ENCODE data around the gene MSANTD3. TPM values are rescaled to one million over a fixed set of nuclear protein-coding genes. Genes with fewer than 3 reads are reported as not detected.

Gene MSANTD3
- total RNA-seq, 1 experiment from 2014 or later, result 35.7 TPM

DNA sequence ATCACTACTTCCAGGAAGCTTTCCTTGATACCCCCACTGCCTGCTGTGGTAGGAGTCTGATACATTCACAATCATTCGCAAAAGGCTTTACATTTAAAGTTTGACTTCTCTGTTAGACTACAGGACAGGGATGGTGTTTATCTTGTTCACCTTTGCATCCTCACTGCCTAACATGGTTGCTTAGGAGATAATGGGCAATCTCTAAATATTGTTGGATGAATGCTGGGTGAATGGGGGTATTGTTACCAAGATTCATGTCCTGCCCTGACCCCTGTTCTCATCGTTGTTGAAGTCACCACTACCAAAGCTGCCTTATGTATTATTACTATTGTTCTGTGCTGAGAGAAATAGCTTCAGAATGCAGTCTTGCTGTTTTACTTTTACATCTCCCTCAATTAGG lies 38.3 kb downstream of the MSANTD3 start:
- Histone ChIP-seq H2BK20ac (ENCODE audit: low read depth, low read length, poor library complexity, severe bottlenecking) (no peak overlapping the region), H3K79me2 (ENCODE audit: insufficient read depth, low read length) (no peaks in the 10 kb centered on the region), H3K23me2 (ENCODE audit: insufficient read length, low read depth, low read length, poor library complexity, severe bottlenecking) (no peaks in the 10 kb centered on the region), H3K23ac (ENCODE audit: insufficient read length, low read depth, low read length) (no peak overlapping the region), H4K8ac (replicated peaks; ENCODE audit: insufficient read length, low read depth, low read length) (no peak overlapping the region), H3K56ac (ENCODE audit: insufficient read length, low read depth, low read length) (no peak overlapping the region), H2BK5ac (ENCODE audit: insufficient read length, low read length) (no peak overlapping the region), H3K79me1 (ENCODE audit: insufficient read depth, low read depth, low read length, poor library complexity, severe bottlenecking) (no peaks in the 10 kb centered on the region), H2BK15ac (ENCODE audit: low read depth, low read length) (no peak overlapping the region), H4K5ac (ENCODE audit: insufficient read length, low read depth, low read length) (no peak overlapping the region), H2AK5ac (ENCODE audit: insufficient read length, low read length) (no peak overlapping the region), H2AFZ (ENCODE audit: low read length) (no peak overlapping the region), H3K14ac (ENCODE audit: insufficient read depth, low read length) (no peak overlapping the region), H2BK120ac (ENCODE audit: low read depth, low read length, poor library complexity, severe bottlenecking) (no peak overlapping the region), H3K18ac (ENCODE audit: insufficient read length, low read depth, low read length) (no peak overlapping the region), H3K27me3 (ENCODE audit: insufficient read depth, low read length) (no peaks in the 10 kb centered on the region), H3K4me1 (ENCODE audit: insufficient read depth, low read length) (peaks cover 3% of the 10 kb centered on the region; the same call in 1 of the 2 replicates), H3K27ac (ENCODE audit: insufficient read length, low read depth, low read length) (no peak overlapping the region), H3K9me3 (ENCODE audit: control insufficient read depth, low read depth, low read length) (no peaks in the 10 kb centered on the region), H4K20me1 (ENCODE audit: control insufficient read depth, insufficient read depth, insufficient read length) (no peaks in the 10 kb centered on the region), H2BK12ac (ENCODE audit: insufficient read length, low read depth, low read length) (no peak overlapping the region), H3T11ph (ENCODE audit: low read length) (no peak overlapping the region), H3K4me2 (ENCODE audit: insufficient read depth, insufficient read length, low read length) (no peak overlapping the region), H3K4ac (ENCODE audit: low read depth, low read length) (no peak overlapping the region), H4K91ac (ENCODE audit: insufficient read length, low read depth, low read length) (no peak overlapping the region), H3K9ac (ENCODE audit: extremely low read depth, insufficient read length, low read length) (no peak overlapping the region)
- no CpG with 5 or more reads among the region's 2 CpGs for WGBS (ENCODE audit: extremely low coverage, insufficient read length, low lambda C conversion rate)
- H3K4me1 Mint-ChIP-seq, result peaks cover 12 to 18% of the 10 kb centered on the region in 2 experiments
- no peak for DNase-seq
- H3K4me3 Mint-ChIP-seq, result no peak overlapping the region
- no peak overlapping the region for H3K27ac Mint-ChIP-seq
- TF ChIP-seq CTCF (conservative IDR thresholded peaks at IDR 0.05), result no peak
- H3K9me3 Mint-ChIP-seq, result no peaks in the 10 kb centered on the region
- H3K36me3 Mint-ChIP-seq (ENCODE audit: insufficient read depth in 1 of 3, low read depth in 3 of 3), result no peaks in the 10 kb centered on the region
- H3K27me3 Mint-ChIP-seq (ENCODE audit: low read depth), result no peaks in the 10 kb centered on the region
